ENCODE measurements around the gene FBXW4.

GRCh38 chr10:101585841-101586240 lies 109.1 kb downstream of the FBXW4 start:
- TF ChIP-seq CTCF (IDR thresholded peaks at IDR 0.05; ENCODE audit: insufficient read depth, low read depth, low read length) (no peak), EZH2 (IDR thresholded peaks at IDR 0.05; ENCODE audit: insufficient read depth, low read length) (no peak)

Measured in astrocyte (in vitro differentiated cells and primary cell).